Caco-2 (cell line): ENCODE measurements around the gene AKR1C4. TPM values are rescaled to one million over a fixed set of nuclear protein-coding genes. Genes with fewer than 3 reads are reported as not detected.

ENCODE experiments used
- BruUV-seq: library from RNA; stranded (reverse); fragments of 400-500 nt; replicated peaks from 2 replicates; lab custom pipeline; 2021; lab: Mats Ljungman, UMichigan
- CTCF ChIA-PET: fragments of 300-600 bp; sonication (Branson Sonifier 250); formaldehyde crosslinking; loops from one replicate; lab custom pipeline; 2022; ENCODE audit warnings: antibody characterized with exemption; lab: Charles Lee
- POLR2A ChIA-PET: fragments of 300-600 bp; sonication (Branson Sonifier 250); formaldehyde crosslinking; loops from one replicate; lab custom pipeline; 2022; ENCODE audit warnings: antibody characterized with exemption; lab: Charles Lee
- DNase-seq, 2 experiments: peaks; one replicate each; pipeline versions ENCODE4 v3.0.0 to v3.0.0-alpha.2; 2020 to 2022
- H3K27me3 ChIP-seq: replicated peaks from 2 replicates; pipeline ENCODE4 v1.6.0; 2011; ENCODE audit warnings: low read length; ENCODE audit not compliant: control insufficient read depth, insufficient read depth
- H3K36me3 ChIP-seq: 2 replicates; pipeline ENCODE4 v1.5.1; 2011; ENCODE audit warnings: low read length; ENCODE audit not compliant: control insufficient read depth, insufficient read depth
- H3K4me1 ChIP-seq: fragments of 250-450 bp; sonication (Bioruptor Pico); 2 replicates; pipeline ENCODE4 v1.5.1; 2020; ENCODE audit warnings: mild to moderate bottlenecking
- H3K4me3 ChIP-seq: 2 replicates; pipeline ENCODE4 v1.5.1; 2011; ENCODE audit warnings: low read depth, mild to moderate bottlenecking, control low read depth, low read length
- H3K9me3 ChIP-seq: fragments of 250-450 bp; sonication (Bioruptor Pico); 2 replicates; pipeline ENCODE4 v1.5.1; 2020; ENCODE audit warnings: mild to moderate bottlenecking, moderate library complexity
- H3K27ac Mint-ChIP-seq: one replicate; pipeline ENCODE4 v1.8.0; 2022; ENCODE audit warnings: mixed read lengths; ENCODE audit not compliant: unreplicated experiment
- H3K27me3 Mint-ChIP-seq: one replicate; pipeline ENCODE4 v1.8.0; 2022; ENCODE audit warnings: mixed read lengths; ENCODE audit not compliant: insufficient read depth, unreplicated experiment
- H3K36me3 Mint-ChIP-seq: one replicate; pipeline ENCODE4 v1.8.0; 2022; ENCODE audit warnings: mild to moderate bottlenecking, mixed read lengths; ENCODE audit not compliant: insufficient read depth, unreplicated experiment
- H3K4me1 Mint-ChIP-seq: one replicate; pipeline ENCODE4 v1.8.0; 2022; ENCODE audit warnings: low read depth, mixed read lengths; ENCODE audit not compliant: unreplicated experiment
- H3K4me3 Mint-ChIP-seq: one replicate; pipeline ENCODE4 v1.8.0; 2022; ENCODE audit warnings: mild to moderate bottlenecking, moderate library complexity, mixed read lengths; ENCODE audit not compliant: unreplicated experiment
- H3K9me3 Mint-ChIP-seq: one replicate; pipeline ENCODE4 v1.8.0; 2022; ENCODE audit warnings: mixed read lengths; ENCODE audit not compliant: unreplicated experiment
- CTCF ChIP-seq, 2 experiments: fragments of 200-600 bp in 1 of 2; IDR thresholded peaks; 1 replicate in 1 of 2; 2 replicates in 1 of 2; pipeline versions ENCODE4 v1.5.1 to v1.8.0; 2011 to 2022; ENCODE audit warnings: antibody characterized with exemption in 1 of 2, control low read depth in 1 of 2, inconsistent platforms in 1 of 2, low read depth in 1 of 2, low read length in 1 of 2, mild to moderate bottlenecking in 1 of 2, moderate library complexity in 1 of 2; ENCODE audit not compliant: insufficient read depth in 1 of 2, severe bottlenecking in 1 of 2, unreplicated experiment in 1 of 2
- intact Hi-C: fragments of 100-400 bp; cut with micrococcal nuclease; formaldehyde crosslinking; loops from one replicate; pipeline ENCODE4 v1.10.0; 2022; ENCODE audit not compliant: unreplicated experiment
- total RNA-seq: library from RNA; stranded (reverse); gene quantifications from 2 replicates; pipeline ENCODE4 v1.2.3, GENCODE V29; 2022

Gene AKR1C4
- total RNA-seq, 1 experiment from 2014 or later = 0.25 TPM

DNA sequence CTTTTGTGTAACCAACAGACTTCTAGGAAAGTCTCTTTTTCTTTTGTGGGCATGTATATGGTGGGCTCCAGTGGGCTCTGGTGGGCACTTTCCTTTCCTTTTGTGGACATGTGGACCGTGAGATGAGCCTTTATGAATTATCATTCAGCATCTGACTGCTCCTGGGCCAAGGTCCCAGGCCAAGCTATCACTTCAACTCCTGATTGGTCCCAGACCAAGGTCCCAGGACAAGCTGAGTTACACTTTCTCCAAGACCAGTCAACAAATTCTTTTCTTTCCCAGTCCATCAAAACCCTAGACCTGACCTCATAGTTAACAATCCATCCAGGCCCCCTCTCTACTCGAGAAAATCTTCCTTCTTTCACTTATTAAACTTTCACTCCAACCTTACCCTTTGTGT lies 12.7 kb upstream of the AKR1C4 start:
- POLR2A ChIA-PET = no interaction called here

DNA sequence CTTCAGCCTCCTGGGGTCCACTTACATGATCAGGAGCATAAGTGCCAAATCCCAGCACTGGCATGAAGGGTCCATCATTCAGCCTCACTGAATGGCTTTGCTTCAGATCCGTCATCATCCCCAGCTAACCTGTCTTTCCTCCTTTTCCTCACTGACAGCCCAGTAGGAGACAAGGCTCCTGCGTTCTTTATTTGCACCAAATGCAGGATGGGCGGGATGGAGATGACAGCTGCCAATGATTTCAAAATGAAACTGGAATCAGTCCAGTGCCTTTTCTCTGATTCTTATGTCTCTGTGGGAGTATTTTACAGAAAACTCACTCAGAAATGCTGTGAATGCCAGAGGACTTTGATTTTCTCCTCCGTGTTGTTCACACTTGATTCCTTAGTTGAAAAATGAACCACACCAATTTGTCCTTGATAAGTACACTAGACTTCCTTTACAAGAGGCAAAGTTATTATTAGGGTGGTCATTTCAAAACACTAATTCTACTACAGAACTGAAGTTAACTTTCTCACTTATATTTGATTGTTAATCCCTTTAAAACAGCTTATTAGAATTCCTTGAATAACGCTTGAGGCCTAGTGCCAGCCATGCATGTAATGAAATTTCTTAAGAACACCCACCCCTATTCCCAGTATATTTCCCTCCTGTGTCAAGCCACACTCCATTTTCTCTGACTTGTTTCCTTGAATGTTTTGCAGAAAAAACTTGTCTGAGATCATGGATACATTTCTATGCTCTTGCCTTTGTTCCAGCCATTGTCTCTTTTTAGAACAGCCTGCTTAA lies 11.5 kb upstream of the AKR1C4 start, which contains the start of gene AKR1C8:
TSS of gene AKR1C8 (minus strand) at position 164 of the 789 bp plus-strand sequence. CDS start at position 118, 46 bp downstream.
- CTCF ChIA-PET = no interaction called here
- intact Hi-C loops = no loop called here
- DNase-seq = no peak
- Mint-ChIP-seq H3K27me3 (no peaks in the 10 kb centered on the region), H3K4me3 (no peak within 1 kb of the TSS), H3K4me1 (peaks cover 12% of the 10 kb centered on the region), H3K27ac (no peak within 1 kb of the TSS), H3K36me3 (no peaks in the 10 kb centered on the region), H3K9me3 (peaks cover 32% of the 10 kb centered on the region)
- no peaks in the 10 kb centered on the region for H3K36me3 ChIP-seq
- no peaks in the 10 kb centered on the region for H3K27me3 ChIP-seq
- POLR2A ChIA-PET = interaction anchor here (0.6 kb wide), 1 partner anchor 1852 kb away, joined by 8 read pairs; no protein-coding TSS in a partner anchor
- H3K4me1 ChIP-seq = no peaks in the 10 kb centered on the region
- TF ChIP-seq CTCF (IDR thresholded peaks at IDR 0.05; ENCODE audit: insufficient read depth in 1 of 2, low read depth in 1 of 2, low read length in 1 of 2, severe bottlenecking in 1 of 2, unreplicated experiment in 1 of 2) = no peak
- H3K9me3 ChIP-seq = peaks cover 10% of the 10 kb centered on the region
- no peak within 1 kb of the TSS for H3K4me3 ChIP-seq
- BruUV-seq = no TSS peak

More for the DNA sequence above, 12.7 kb upstream of the AKR1C4 start:
- TF ChIP-seq CTCF (IDR thresholded peaks at IDR 0.05; ENCODE audit: insufficient read depth in 1 of 2, low read depth in 1 of 2, low read length in 1 of 2, severe bottlenecking in 1 of 2, unreplicated experiment in 1 of 2) = no peak
- Histone ChIP-seq H3K36me3 (no peaks in the 10 kb centered on the region), H3K27me3 (no peaks in the 10 kb centered on the region), H3K4me1 (no peaks in the 10 kb centered on the region), H3K9me3 (peaks cover 10% of the 10 kb centered on the region), H3K4me3 (no peak overlapping the region)
- H3K4me3 Mint-ChIP-seq = no peak overlapping the region
- H3K4me1 Mint-ChIP-seq = peaks cover 12% of the 10 kb centered on the region
- BruUV-seq = no TSS peak
- CTCF ChIA-PET = no interaction called here
- H3K27ac Mint-ChIP-seq = no peak overlapping the region
- H3K27me3 Mint-ChIP-seq = no peaks in the 10 kb centered on the region
- intact Hi-C loops = no loop called here
- no peaks in the 10 kb centered on the region for H3K36me3 Mint-ChIP-seq
- H3K9me3 Mint-ChIP-seq = peaks cover 41% of the 10 kb centered on the region
- DNase-seq = no peak

- Mint-ChIP-seq H3K27me3 (no peaks in the 10 kb centered on the region), H3K36me3 (no peaks in the 10 kb centered on the region), H3K4me3 (no peak overlapping the region), H3K9me3 (peaks cover 31% of the 10 kb centered on the region), H3K4me1 (peaks cover 12% of the 10 kb centered on the region), H3K27ac (no peak overlapping the region)
- intact Hi-C loops = no loop called here
- Histone ChIP-seq H3K27me3 (no peaks in the 10 kb centered on the region), H3K4me3 (no peak overlapping the region), H3K36me3 (no peaks in the 10 kb centered on the region), H3K4me1 (no peaks in the 10 kb centered on the region), H3K9me3 (peaks cover 3% of the 10 kb centered on the region)
- BruUV-seq = no TSS peak
- no peak for TF ChIP-seq CTCF (IDR thresholded peaks at IDR 0.05; ENCODE audit: insufficient read depth in 1 of 2, low read depth in 1 of 2, low read length in 1 of 2, severe bottlenecking in 1 of 2, unreplicated experiment in 1 of 2)
- POLR2A ChIA-PET = no interaction called here
- CTCF ChIA-PET = no interaction called here
- no peak for DNase-seq
These were observed 8.8 kb upstream of the AKR1C4 start for GRCh38 chr10:5187867-5188266.
